MCF 10A (cell line): ENCODE data around the gene TBX6. TPM values are rescaled to one million over a fixed set of nuclear protein-coding genes. Genes with fewer than 3 reads are reported as not detected.

Experiments used
- BruUV-seq: library from RNA; stranded (reverse); fragments of 400-500 nt; replicated peaks from 2 replicates; lab custom pipeline; 2021; lab: Mats Ljungman, UMichigan
- CTCF ChIA-PET: fragments of 300-600 bp; sonication (Branson Sonifier 250); formaldehyde crosslinking; extraction: SDS; loops from one replicate; lab custom pipeline; 2021; ENCODE audit warnings: antibody characterized with exemption, inconsistent platforms; lab: Yijun Ruan, JAX
- POLR2A ChIA-PET: fragments of 300-600, 350-650 bp; sonication (Branson Sonifier 250); formaldehyde crosslinking; extraction: SDS; loops from one replicate; lab custom pipeline; 2020; ENCODE audit warnings: antibody characterized with exemption, inconsistent platforms; lab: Yijun Ruan, JAX
- DNase-seq: peaks from one replicate; pipeline ENCODE4 v3.0.0-alpha.2; 2018; ENCODE audit not compliant: unreplicated experiment
- H3K27ac Mint-ChIP-seq: one replicate; pipeline ENCODE4 v1.8.0; 2022; ENCODE audit warnings: mild to moderate bottlenecking, low read depth, mixed read lengths; ENCODE audit not compliant: unreplicated experiment
- H3K27me3 Mint-ChIP-seq: one replicate; pipeline ENCODE4 v1.8.0; 2022; ENCODE audit warnings: mixed read lengths; ENCODE audit not compliant: insufficient read depth, unreplicated experiment
- H3K36me3 Mint-ChIP-seq: one replicate; pipeline ENCODE4 v1.8.0; 2022; ENCODE audit warnings: mild to moderate bottlenecking, moderate library complexity, mixed read lengths; ENCODE audit not compliant: insufficient read depth, unreplicated experiment
- H3K4me1 Mint-ChIP-seq: one replicate; pipeline ENCODE4 v1.8.0; 2022; ENCODE audit warnings: mixed read lengths; ENCODE audit not compliant: insufficient read depth, unreplicated experiment
- H3K4me3 Mint-ChIP-seq: one replicate; pipeline ENCODE4 v1.8.0; 2022; ENCODE audit warnings: mild to moderate bottlenecking, moderate library complexity, mixed read lengths; ENCODE audit not compliant: unreplicated experiment
- H3K9me3 Mint-ChIP-seq: one replicate; pipeline ENCODE4 v1.8.0; 2022; ENCODE audit warnings: mixed read lengths; ENCODE audit not compliant: unreplicated experiment
- CTCF ChIP-seq: fragments of 200-600 bp; IDR thresholded peaks from one replicate; pipeline ENCODE4 v1.8.0; 2022; ENCODE audit warnings: antibody characterized with exemption, mild to moderate bottlenecking; ENCODE audit not compliant: unreplicated experiment
- intact Hi-C: fragments of 100-400 bp; cut with micrococcal nuclease; formaldehyde crosslinking; loops from 2 replicates; pipeline ENCODE4 v1.14.1; 2022
- total RNA-seq: library from RNA; stranded (reverse); gene quantifications from 2 replicates; pipeline ENCODE4 v1.2.3, GENCODE V29; 2022

TBX6 gene
- total RNA-seq, 1 experiment from 2014 or later: 0.16 TPM

- Mint-ChIP-seq H3K27me3 (no peaks in the 10 kb centered on the region), H3K36me3 (peaks cover 32% of the 10 kb centered on the region), H3K27ac (no peak overlapping the region), H3K9me3 (no peaks in the 10 kb centered on the region), H3K4me3 (no peak overlapping the region), H3K4me1 (peaks cover 11% of the 10 kb centered on the region)
- no peak for DNase-seq
- BruUV-seq: no TSS peak
- CTCF ChIA-PET: interaction anchor here (1.0 kb wide), 1 partner anchor 52 kb away, joined by 4 read pairs; no protein-coding TSS in a partner anchor
- intact Hi-C loops: no loop called here
- no peak for TF ChIP-seq CTCF
- POLR2A ChIA-PET: interaction anchor here (0.6 to 1.7 kb wide), 2 partner anchors 11 to 113 kb away, joined by 4 to 6 read pairs; partner anchors contain the start of gene PPP4C
Measured at GRCh38 chr16:30086291-30087140, 5.2 kb downstream of the TBX6 start.

GRCh38 chr16:30085820-30086219 lies 5.9 kb downstream of the TBX6 start:
- Mint-ChIP-seq H3K27ac (no peak overlapping the region), H3K36me3 (peaks cover 39% of the 10 kb centered on the region), H3K27me3 (no peaks in the 10 kb centered on the region), H3K9me3 (no peaks in the 10 kb centered on the region), H3K4me3 (no peak overlapping the region), H3K4me1 (peaks cover 11% of the 10 kb centered on the region)
- no TSS peak for BruUV-seq
- intact Hi-C loops: no loop called here
- POLR2A ChIA-PET: interaction anchor here (0.6 to 2.0 kb wide), 3 partner anchors 10 to 113 kb away, joined by 4 to 9 read pairs (median 6); partner anchors contain the start of genes ALDOA and PPP4C
- CTCF ChIA-PET: no interaction called here
- TF ChIP-seq CTCF: no peak
- no peak for DNase-seq

GRCh38 chr16:30085247-30085646 lies 6.5 kb downstream of the TBX6 start:
- ChIA-PET CTCF (interaction anchor here (0.7 kb wide), 1 partner anchor 496 kb away, joined by 4 read pairs; no protein-coding TSS in a partner anchor), POLR2A (interaction anchor here (0.5 to 2.0 kb wide), 5 partner anchors 9 to 409 kb away, joined by 3 to 9 read pairs (median 5); partner anchors contain the start of genes ALDOA, PAGR1, PPP4C and YPEL3)
- no peaks in the 10 kb centered on the region for H3K9me3 Mint-ChIP-seq
- TF ChIP-seq CTCF: no peak
- no TSS peak for BruUV-seq
- no peak for DNase-seq
- H3K27me3 Mint-ChIP-seq: no peaks in the 10 kb centered on the region
- peaks cover 8% of the 10 kb centered on the region for H3K4me1 Mint-ChIP-seq
- H3K27ac Mint-ChIP-seq: no peak overlapping the region
- H3K4me3 Mint-ChIP-seq: no peak overlapping the region
- intact Hi-C loops: no loop called here
- peaks cover 41% of the 10 kb centered on the region for H3K36me3 Mint-ChIP-seq

GRCh38 chr16:30084816-30085159 lies 6.9 kb downstream of the TBX6 start:
- peaks cover 45% of the 10 kb centered on the region for H3K36me3 Mint-ChIP-seq
- no peaks in the 10 kb centered on the region for H3K9me3 Mint-ChIP-seq
- ChIA-PET POLR2A (interaction anchor here (0.5 to 2.0 kb wide), 5 partner anchors 9 to 408 kb away, joined by 3 to 9 read pairs (median 5); partner anchors contain the start of genes ALDOA, PAGR1, PPP4C and YPEL3), CTCF (interaction anchor here (0.7 kb wide), 1 partner anchor 497 kb away, joined by 4 read pairs; no protein-coding TSS in a partner anchor)
- peaks cover 5% of the 10 kb centered on the region for H3K4me1 Mint-ChIP-seq
- H3K27ac Mint-ChIP-seq: no peak overlapping the region
- intact Hi-C loops: no loop called here
- no peaks in the 10 kb centered on the region for H3K27me3 Mint-ChIP-seq
- H3K4me3 Mint-ChIP-seq: no peak overlapping the region
- no peak for TF ChIP-seq CTCF
- BruUV-seq: no TSS peak
- no peak for DNase-seq
